ENCODE results near the gene UGT1A5.

The UGT1A5 gene

GRCh38 chr2:233791151-233791882, 78.6 kb downstream of the UGT1A5 start:
- no peak for DNase-seq

GRCh38 chr2:233791883-233792329, 79.2 kb downstream of the UGT1A5 start:
- DNase-seq: no peak

- DNase-seq: no peak
Measured at GRCh38 chr2:233792720-233793119, 80.0 kb downstream of the UGT1A5 start.

- no peak for DNase-seq
Measured at GRCh38 chr2:233793465-233794127, 80.9 kb downstream of the UGT1A5 start.

- no peak for DNase-seq
Measured at GRCh38 chr2:233794128-233794658, 81.5 kb downstream of the UGT1A5 start.

- DNase-seq: no peak
Measured at GRCh38 chr2:233795735-233796171, 83.0 kb downstream of the UGT1A5 start.

GRCh38 chr2:233796254-233796653, 83.5 kb downstream of the UGT1A5 start:
- DNase-seq: no peak

GRCh38 chr2:233798335-233799086, 85.8 kb downstream of the UGT1A5 start:
- DNase-seq: no peak

- DNase-seq: no peak
Measured at GRCh38 chr2:233799087-233799665, 86.5 kb downstream of the UGT1A5 start.

- no peak for DNase-seq
Measured at GRCh38 chr2:233799716-233800115, 87.0 kb downstream of the UGT1A5 start.

GRCh38 chr2:233800208-233800607, 87.5 kb downstream of the UGT1A5 start:
- DNase-seq: no peak

- peak; percentile 36 for DNase-seq
Measured at GRCh38 chr2:233801357-233802131, 88.8 kb downstream of the UGT1A5 start.

GRCh38 chr2:233802132-233802815, 89.6 kb downstream of the UGT1A5 start:
- no peak for DNase-seq

GRCh38 chr2:233803292-233803911, 90.7 kb downstream of the UGT1A5 start:
- DNase-seq: no peak

GRCh38 chr2:233803994-233804393, 91.3 kb downstream of the UGT1A5 start:
- no peak for DNase-seq

- no peak for DNase-seq
Measured at GRCh38 chr2:233807215-233807865, 94.6 kb downstream of the UGT1A5 start.

GRCh38 chr2:233807966-233808935, 95.5 kb downstream of the UGT1A5 start:
- no peak for DNase-seq

GRCh38 chr2:233810385-233810784, 97.7 kb downstream of the UGT1A5 start:
- DNase-seq: no peak

- no peak for DNase-seq
Measured at GRCh38 chr2:233811087-233811486, 98.4 kb downstream of the UGT1A5 start.

Data from NCI-H226 (cell line).